GM12873 (cell line): ENCODE measurements around the gene IRF8.

Experiments used
- TF ChIP-seq, protein P1 (sequence below): IDR thresholded peaks from 2 replicates; pipeline ENCODE4 v1.5.1; 2012; ENCODE audit warnings: low read depth, mild to moderate bottlenecking, moderate library complexity, low read length, control low read depth; ENCODE audit not compliant: insufficient read depth; ENCODE audit errors: missing control alignments

IRF8 gene, protein sequence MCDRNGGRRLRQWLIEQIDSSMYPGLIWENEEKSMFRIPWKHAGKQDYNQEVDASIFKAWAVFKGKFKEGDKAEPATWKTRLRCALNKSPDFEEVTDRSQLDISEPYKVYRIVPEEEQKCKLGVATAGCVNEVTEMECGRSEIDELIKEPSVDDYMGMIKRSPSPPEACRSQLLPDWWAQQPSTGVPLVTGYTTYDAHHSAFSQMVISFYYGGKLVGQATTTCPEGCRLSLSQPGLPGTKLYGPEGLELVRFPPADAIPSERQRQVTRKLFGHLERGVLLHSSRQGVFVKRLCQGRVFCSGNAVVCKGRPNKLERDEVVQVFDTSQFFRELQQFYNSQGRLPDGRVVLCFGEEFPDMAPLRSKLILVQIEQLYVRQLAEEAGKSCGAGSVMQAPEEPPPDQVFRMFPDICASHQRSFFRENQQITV

DNA sequence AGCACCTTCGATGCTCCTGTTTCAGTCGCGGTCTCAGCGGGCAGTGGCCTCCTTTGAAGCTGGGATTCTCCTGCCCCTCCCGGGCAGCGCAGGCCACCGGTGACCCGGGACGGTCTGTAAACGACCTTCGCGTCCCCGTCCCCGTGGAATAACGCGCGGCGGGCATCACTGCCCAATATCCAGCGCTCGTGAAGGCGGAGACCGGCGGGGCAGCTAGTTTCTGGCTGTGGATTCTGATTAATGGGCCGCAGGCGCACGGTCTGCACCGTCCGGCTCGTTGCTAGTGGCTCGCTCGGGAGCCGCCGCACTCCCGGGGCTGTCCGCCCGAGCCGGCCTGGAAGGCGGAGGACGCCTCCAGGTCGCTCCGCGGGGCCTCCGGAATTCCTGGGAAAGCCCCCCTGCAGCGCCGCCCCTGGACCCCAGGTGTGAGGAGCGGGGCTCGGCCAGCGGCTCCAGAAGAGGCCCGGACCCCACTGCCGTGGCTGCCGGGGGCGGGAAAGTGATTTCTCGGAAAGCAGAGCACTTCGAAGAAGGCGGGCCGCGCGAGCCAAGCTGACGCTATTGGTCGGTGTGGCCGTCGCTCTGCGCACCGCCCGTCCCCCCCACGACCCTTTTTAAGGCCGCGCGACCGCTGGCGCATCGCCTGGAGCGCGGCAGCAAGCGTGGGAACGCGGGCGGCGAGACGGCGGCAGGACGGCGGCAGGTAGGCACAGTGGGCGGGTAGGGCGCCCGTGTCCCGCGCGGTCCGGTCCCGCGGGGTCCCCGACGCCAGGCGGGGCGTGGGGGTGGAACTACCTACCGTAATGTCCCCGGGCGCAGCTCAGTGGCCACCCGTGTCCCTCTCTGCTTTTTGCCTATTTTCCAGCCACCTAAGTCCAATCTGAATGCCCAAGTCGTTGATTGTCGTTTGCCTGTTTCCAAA lies at the start of gene IRF8:
Gene IRF8 (plus strand): TSS at position 642 of the 922 bp plus-strand sequence. CDS start 3,854 bp downstream, outside the sequence.
- TF ChIP-seq, protein P1, sequence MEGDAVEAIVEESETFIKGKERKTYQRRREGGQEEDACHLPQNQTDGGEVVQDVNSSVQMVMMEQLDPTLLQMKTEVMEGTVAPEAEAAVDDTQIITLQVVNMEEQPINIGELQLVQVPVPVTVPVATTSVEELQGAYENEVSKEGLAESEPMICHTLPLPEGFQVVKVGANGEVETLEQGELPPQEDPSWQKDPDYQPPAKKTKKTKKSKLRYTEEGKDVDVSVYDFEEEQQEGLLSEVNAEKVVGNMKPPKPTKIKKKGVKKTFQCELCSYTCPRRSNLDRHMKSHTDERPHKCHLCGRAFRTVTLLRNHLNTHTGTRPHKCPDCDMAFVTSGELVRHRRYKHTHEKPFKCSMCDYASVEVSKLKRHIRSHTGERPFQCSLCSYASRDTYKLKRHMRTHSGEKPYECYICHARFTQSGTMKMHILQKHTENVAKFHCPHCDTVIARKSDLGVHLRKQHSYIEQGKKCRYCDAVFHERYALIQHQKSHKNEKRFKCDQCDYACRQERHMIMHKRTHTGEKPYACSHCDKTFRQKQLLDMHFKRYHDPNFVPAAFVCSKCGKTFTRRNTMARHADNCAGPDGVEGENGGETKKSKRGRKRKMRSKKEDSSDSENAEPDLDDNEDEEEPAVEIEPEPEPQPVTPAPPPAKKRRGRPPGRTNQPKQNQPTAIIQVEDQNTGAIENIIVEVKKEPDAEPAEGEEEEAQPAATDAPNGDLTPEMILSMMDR, result no peak

DNA sequence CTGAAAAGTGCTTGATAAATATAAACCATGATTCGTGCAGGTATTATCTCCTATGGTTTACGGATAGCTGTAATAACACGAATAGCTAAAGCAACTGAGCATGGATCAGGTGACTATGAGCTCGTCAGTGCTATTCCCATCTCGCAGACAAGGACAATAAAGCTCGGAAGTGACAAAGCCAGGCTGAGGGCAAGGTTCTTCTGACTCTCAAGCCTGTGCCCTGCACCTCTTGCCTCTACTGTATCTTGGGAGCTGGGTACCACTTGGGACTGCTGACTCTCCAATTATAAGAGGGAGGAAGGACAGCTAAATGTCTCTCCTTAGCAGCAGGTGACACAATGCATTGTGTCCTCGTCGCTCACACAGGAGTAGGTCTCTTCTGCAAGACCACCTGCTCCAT lies 49.6 kb upstream of the IRF8 start:
- TF ChIP-seq, protein P1, result no peak

DNA sequence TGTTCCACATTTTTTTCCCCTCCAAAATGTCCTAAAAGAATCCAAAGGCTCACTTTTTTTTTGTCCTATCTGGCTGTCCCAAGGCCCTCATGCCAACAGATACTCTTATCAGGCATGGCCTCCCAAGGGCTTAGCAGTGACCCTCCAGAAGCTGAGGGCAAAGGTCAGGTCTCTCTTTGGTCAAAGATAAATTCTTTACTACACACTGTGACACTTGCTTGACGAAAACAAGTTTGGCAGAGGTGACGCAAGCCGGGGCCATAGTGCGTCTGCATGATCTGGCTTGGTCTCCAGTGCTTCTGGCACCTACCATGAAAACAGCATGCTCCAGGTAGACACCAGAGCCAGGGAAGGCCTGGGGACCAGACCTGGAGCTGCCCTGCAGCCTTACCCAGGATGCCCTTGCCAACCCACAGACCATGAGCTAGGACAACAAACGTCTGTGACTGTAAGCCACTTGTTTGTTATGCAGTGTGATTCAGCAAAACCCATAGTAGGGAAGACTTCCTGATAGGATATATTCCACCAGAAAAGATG lies 48.5 kb upstream of the IRF8 start:
- TF ChIP-seq, protein P1, result no peak

DNA sequence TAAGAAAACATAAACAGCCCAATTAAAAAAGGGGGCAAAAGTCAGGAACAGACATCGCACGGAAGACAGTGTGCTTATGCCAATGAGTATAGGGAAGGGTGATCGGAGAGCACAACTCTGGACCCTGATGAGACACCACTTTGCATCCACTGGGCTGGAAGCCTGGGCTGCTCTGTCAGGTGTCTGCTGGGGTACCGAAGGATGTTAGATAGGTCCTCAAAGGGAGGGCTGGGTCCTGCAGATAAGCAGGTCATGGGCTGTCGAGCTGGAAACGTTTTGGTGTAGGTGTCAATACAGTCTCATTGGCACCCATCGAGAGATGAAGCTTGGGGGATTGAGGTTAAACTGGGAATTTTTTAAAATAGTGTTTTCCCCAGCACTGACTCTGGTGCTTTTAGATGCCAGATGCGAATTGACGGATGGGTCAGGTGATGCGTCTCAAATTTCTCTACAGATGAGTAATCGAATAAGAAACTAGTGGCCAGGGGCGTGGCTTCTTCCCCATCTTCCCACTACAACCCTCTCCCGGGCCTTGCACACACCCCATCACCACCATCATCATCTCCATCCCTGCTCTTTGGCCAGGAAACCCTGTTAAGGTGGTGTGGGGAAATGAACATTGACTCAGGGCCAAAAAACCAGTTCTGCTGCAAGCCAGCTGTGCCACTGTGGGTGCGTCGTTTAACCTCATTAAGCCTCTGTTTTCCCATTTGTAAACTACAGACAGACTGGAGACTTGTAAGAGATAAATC lies 47.8 kb upstream of the IRF8 start:
- TF ChIP-seq, protein P1, result no peak

DNA sequence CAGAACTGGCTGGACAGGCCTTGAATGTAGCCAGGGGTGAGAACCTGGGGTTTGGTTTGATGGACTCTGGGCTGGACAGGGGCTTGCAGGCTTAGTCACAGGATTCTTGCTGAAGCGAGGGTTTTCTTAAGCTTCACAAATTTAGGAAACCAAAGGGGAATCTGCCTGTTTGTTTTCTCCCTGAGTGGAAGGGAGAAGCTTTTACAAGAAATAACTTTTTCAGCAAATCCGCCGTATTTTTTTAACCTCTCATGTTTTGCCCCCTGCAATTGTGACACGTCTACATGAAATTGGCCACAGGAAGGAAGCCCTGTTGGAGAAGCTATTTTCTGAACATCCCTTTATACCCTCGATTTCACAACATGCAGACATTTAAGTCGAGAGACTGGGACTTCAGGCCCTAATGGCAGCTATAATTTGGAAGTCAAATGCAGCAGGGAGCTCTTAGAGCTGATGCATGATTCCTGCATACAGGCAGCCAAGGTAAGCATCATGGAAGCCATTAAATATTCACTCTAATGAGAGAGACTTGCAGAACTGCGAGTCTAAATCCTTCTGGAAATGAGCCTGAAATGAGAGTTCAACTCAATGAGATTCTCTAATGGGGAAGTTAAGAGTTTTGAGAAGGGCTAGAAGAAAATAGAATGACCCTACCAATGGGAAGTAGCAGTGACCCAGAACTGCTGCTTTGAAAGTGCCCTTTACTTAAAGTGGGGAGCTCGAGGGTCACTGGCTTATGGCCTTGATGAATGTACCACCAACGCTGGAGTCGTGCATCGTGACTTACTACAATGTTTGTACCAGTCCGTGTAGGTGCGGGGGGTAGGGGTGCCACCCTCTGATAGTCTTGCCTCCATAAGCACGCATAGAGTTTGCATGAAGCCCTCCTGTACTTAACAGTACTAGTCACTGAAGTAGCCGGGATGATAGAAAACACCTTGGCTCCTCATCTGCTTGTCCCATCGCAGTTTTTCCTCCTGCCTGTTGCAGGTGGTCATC lies 45.1 kb upstream of the IRF8 start:
- TF ChIP-seq, protein P1, result no peak

DNA sequence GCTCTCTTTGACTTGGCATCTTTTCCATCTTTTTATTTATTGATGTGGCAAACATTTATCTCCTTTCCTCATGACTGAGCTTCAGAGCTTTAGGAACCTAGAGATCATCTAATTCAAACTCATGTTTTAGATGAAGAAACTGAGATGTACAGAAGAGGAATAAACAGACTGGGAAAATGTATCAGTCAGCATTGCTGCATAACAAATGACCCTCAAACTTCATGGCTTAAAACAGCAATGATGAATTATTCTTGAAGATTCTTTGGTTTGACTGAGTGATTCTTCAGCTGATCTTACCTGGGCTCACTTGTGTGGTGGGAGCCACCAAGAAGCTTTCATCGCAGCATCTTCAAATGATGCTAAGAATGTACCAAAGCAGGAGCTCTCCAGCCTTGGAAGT lies 44.0 kb upstream of the IRF8 start:
- TF ChIP-seq, protein P1, result no peak
